GM12878 (cell line): Measurements from ENCODE around the gene CARD11. TPM values are rescaled to one million over a fixed set of nuclear protein-coding genes. Genes with fewer than 3 reads are reported as not detected.

Source experiments
- ATAC-seq: fragments of 200-7000 bp; cut with Tn5 transposase; 3 replicates; pipeline ENCODE4 v1.9.1; 2020; ENCODE audit warnings: mild to moderate bottlenecking, moderate library complexity
- BruUV-seq: library from RNA; stranded (reverse); fragments of 400-500 nt; replicated peaks from 2 replicates; lab custom pipeline; 2021; lab: Mats Ljungman, UMichigan
- CTCF ChIA-PET: fragments of 300-600 bp; sonication (Branson Sonifier 250); formaldehyde crosslinking; extraction: SDS; loops from one replicate; lab custom pipeline; 2021; ENCODE audit warnings: inconsistent platforms; lab: Yijun Ruan, JAX
- POLR2A ChIA-PET: fragments of 350-600 bp; formaldehyde crosslinking; extraction: SDS; loops from one replicate; lab custom pipeline; 2021; ENCODE audit warnings: inconsistent platforms; lab: Charles Lee
- RAD21 ChIA-PET: fragments of 300-600 bp; sonication (Branson Sonifier 250); formaldehyde crosslinking; loops from one replicate; lab custom pipeline; 2023; ENCODE audit warnings: antibody characterized with exemption; ENCODE audit not compliant: unreplicated experiment; lab: Charles Lee
- SMC1A ChIA-PET: fragments of 300-600 bp; sonication (Branson Sonifier 250); formaldehyde crosslinking; loops from one replicate; lab custom pipeline; 2023; ENCODE audit not compliant: unreplicated experiment, uncharacterized antibody; lab: Charles Lee
- DNase-seq: peaks from one replicate; pipeline ENCODE4 v3.0.0-alpha.2; 2011; ENCODE audit warnings: low read depth, low spot score
- FAIRE-seq: peaks from 3 replicates; lab custom pipeline; 2011; peaks lifted over from hg19 to GRCh38; lab: Jason Lieb, UNC
- H2AFZ ChIP-seq: 2 replicates; pipeline ENCODE4 v1.6.0; 2011; ENCODE audit warnings: low read depth, low read length, control low read depth; ENCODE audit not compliant: control insufficient read depth
- H3K27ac ChIP-seq: 2 replicates; pipeline ENCODE4 v1.5.1; 2011; ENCODE audit warnings: control low read depth; ENCODE audit not compliant: control insufficient read depth, insufficient read depth
- H3K27me3 ChIP-seq, 2 experiments: replicated peaks in 1 of 2; 2 replicates each; pipeline versions ENCODE4 v1.6.0 to v1.6.1; 2011; ENCODE audit warnings: low read length in 1 of 2; ENCODE audit not compliant: control insufficient read depth in 2 of 2, insufficient read depth in 2 of 2
- H3K36me3 ChIP-seq, 2 experiments: 2 replicates each; pipeline ENCODE4 v1.5.1; 2011; ENCODE audit warnings: low read length in 1 of 2; ENCODE audit not compliant: control insufficient read depth in 2 of 2, insufficient read depth in 2 of 2
- H3K4me1 ChIP-seq: 2 replicates; pipeline ENCODE4 v1.6.1; 2011; ENCODE audit warnings: mild to moderate bottlenecking, low read length, moderate library complexity, mixed read lengths; ENCODE audit not compliant: control insufficient read depth, insufficient read depth
- H3K4me2 ChIP-seq: 2 replicates; pipeline ENCODE4 v1.6.0; 2011; ENCODE audit warnings: control low read depth; ENCODE audit not compliant: control insufficient read depth, insufficient read depth
- H3K4me3 ChIP-seq: fragments of 200-600 bp; sonication (generic); 2 replicates; pipeline ENCODE4 v1.5.1; 2016
- H3K79me2 ChIP-seq: 2 replicates; pipeline ENCODE4 v1.6.0; 2011; ENCODE audit warnings: low read length; ENCODE audit not compliant: control insufficient read depth, insufficient read depth
- H3K9ac ChIP-seq: 2 replicates; pipeline ENCODE4 v1.8.0; 2011; ENCODE audit warnings: low read length, control low read depth, mixed read lengths; ENCODE audit not compliant: control insufficient read depth, insufficient read depth
- H3K9me3 ChIP-seq: replicated peaks from 3 replicates; pipeline ENCODE4 v1.5.1; 2011; ENCODE audit warnings: mild to moderate bottlenecking, low read length; ENCODE audit not compliant: control insufficient read depth, insufficient read depth
- H4K20me1 ChIP-seq: 2 replicates; pipeline ENCODE4 v1.6.0; 2011; ENCODE audit not compliant: control insufficient read depth, insufficient read depth
- FOXM1 ChIP-seq: IDR thresholded peaks from 2 replicates; pipeline ENCODE4 v1.6.1; 2012; ENCODE audit warnings: low read depth, mild to moderate bottlenecking, inconsistent platforms, low read length, moderate library complexity
- IKZF1 ChIP-seq: fragments of 450-650 bp; conservative IDR thresholded peaks from 2 replicates; pipeline ENCODE4 v1.6.1; 2017; ENCODE audit warnings: antibody characterized with exemption, mild to moderate bottlenecking
- KDM1A ChIP-seq: fragments of 200-600 bp; sonication (generic); IDR thresholded peaks from 2 replicates; pipeline ENCODE4 v1.6.1; 2016; ENCODE audit warnings: borderline replicate concordance
- KLF5 ChIP-seq: fragments of 450-650 bp; IDR thresholded peaks from 2 replicates; pipeline ENCODE4 v1.6.1; 2014; ENCODE audit warnings: mild to moderate bottlenecking; ENCODE audit not compliant: partially characterized antibody
- NFYA ChIP-seq: IDR thresholded peaks from 2 replicates; pipeline ENCODE4 v1.6.1; 2011; ENCODE audit warnings: low read depth, mild to moderate bottlenecking, low read length, improper control_type of control experiment, borderline replicate concordance
- PAX5 ChIP-seq: IDR thresholded peaks from 2 replicates; pipeline ENCODE4 v1.6.1; 2011; ENCODE audit warnings: low read depth, low read length, borderline replicate concordance
- RELA ChIP-seq: fragments of 450-650 bp; IDR thresholded peaks from 2 replicates; pipeline ENCODE4 v1.8.0; 2014; ENCODE audit warnings: borderline replicate concordance; ENCODE audit not compliant: partially characterized antibody
- SMARCA5 ChIP-seq: fragments of 450-650 bp; IDR thresholded peaks from 2 replicates; pipeline ENCODE4 v1.6.1; 2017; ENCODE audit warnings: mild to moderate bottlenecking
- TAF1 ChIP-seq: IDR thresholded peaks from 2 replicates; pipeline ENCODE4 v1.6.1; 2011; ENCODE audit warnings: mild to moderate bottlenecking, low read depth, low read length, borderline replicate concordance
- TBL1XR1 ChIP-seq: IDR thresholded peaks from 2 replicates; pipeline ENCODE4 v1.6.1; 2012; ENCODE audit warnings: low read depth, low read length, improper control_type of control experiment
- TCF12 ChIP-seq: IDR thresholded peaks from 2 replicates; pipeline ENCODE4 v1.6.1; 2011; ENCODE audit warnings: low read depth, mild to moderate bottlenecking, low read length
- TCF7 ChIP-seq: IDR thresholded peaks from 2 replicates; pipeline ENCODE4 v1.6.1; 2014; ENCODE audit warnings: antibody characterized with exemption, borderline replicate concordance
- WGBS: methylation state at CpG from one replicate; pipeline ENCODE4 v1.1.6; 2016; ENCODE audit warnings: low lambda C conversion rate; ENCODE audit not compliant: insufficient replicate concordance, insufficient coverage; ENCODE audit errors: missing lambda C conversion rate; 5-methylcytosine and 5-hydroxymethylcytosine counted together
- in situ Hi-C: fragments of 300-500 bp; cut with MboI; formaldehyde crosslinking; loops from 9 replicates; pipeline ENCODE4 v1.14.3; 2018; ENCODE audit warnings: mixed read lengths
- intact Hi-C: fragments of 100-400 bp; cut with micrococcal nuclease; formaldehyde crosslinking; loops from one replicate; pipeline ENCODE4 v1.14.2; 2022; ENCODE audit not compliant: unreplicated experiment
- polyA plus RNA-seq, 11 experiments: library from polyadenylated mRNA; depleted of rRNA in 4 of 11; unstranded in 6 of 11; stranded (reverse) in 5 of 11; fragments of >200 nt; fragmentation: Nextera tagmentation in 4 of 11; fragmentation: Illumina TruSeq in 1 of 11; extraction: Ambion mirVana in 4 of 11; extraction: Trizol in 1 of 11; gene quantifications; 1 replicate in 1 of 11; 2 replicates in 10 of 11; pipeline versions ENCODE4 v1.2.1 to v1.2.3, GENCODE V29; 2011 to 2016; ENCODE audit warnings: inconsistent platforms in 2 of 11, missing spikeins in 2 of 11, low read depth in 1 of 11
- total RNA-seq, 4 experiments: library from RNA; depleted of rRNA in 3 of 4; stranded (reverse); fragments of >200 nt in 3 of 4; fragmentation: Illumina TruSeq in 1 of 4; extraction: Trizol in 1 of 4; gene quantifications; 2 replicates each; pipeline versions ENCODE4 v1.2.1 to v1.2.3, GENCODE V29; 2013 to 2021
- TF ChIP-seq, protein P1 (sequence below): IDR thresholded peaks from 2 replicates; pipeline ENCODE4 v1.6.1; 2011; ENCODE audit warnings: borderline replicate concordance, low read depth, mild to moderate bottlenecking, moderate library complexity, low read length; ENCODE audit not compliant: insufficient read depth, poor library complexity, severe bottlenecking
- TF ChIP-seq, protein P2 (sequence below): fragments of 450-650 bp; IDR thresholded peaks from 2 replicates; pipeline ENCODE4 v1.6.1; 2017; ENCODE audit warnings: mild to moderate bottlenecking, moderate library complexity
- TF ChIP-seq, protein P3 (sequence below): fragments of 450-650 bp; IDR thresholded peaks from 2 replicates; pipeline ENCODE4 v1.6.1; 2014; ENCODE audit warnings: mild to moderate bottlenecking
- TF ChIP-seq, protein P4 (sequence below): fragments of 450-650 bp; IDR thresholded peaks from 2 replicates; pipeline ENCODE4 v1.6.1; 2017; ENCODE audit warnings: mild to moderate bottlenecking

Gene CARD11
- total and polyA plus RNA-seq, 10 of the 15 experiments (the other 5 are each of a cell fraction or from before 2014, with no cell fraction given) = 0.27 to 72.0 (median 28.4) TPM

DNA sequence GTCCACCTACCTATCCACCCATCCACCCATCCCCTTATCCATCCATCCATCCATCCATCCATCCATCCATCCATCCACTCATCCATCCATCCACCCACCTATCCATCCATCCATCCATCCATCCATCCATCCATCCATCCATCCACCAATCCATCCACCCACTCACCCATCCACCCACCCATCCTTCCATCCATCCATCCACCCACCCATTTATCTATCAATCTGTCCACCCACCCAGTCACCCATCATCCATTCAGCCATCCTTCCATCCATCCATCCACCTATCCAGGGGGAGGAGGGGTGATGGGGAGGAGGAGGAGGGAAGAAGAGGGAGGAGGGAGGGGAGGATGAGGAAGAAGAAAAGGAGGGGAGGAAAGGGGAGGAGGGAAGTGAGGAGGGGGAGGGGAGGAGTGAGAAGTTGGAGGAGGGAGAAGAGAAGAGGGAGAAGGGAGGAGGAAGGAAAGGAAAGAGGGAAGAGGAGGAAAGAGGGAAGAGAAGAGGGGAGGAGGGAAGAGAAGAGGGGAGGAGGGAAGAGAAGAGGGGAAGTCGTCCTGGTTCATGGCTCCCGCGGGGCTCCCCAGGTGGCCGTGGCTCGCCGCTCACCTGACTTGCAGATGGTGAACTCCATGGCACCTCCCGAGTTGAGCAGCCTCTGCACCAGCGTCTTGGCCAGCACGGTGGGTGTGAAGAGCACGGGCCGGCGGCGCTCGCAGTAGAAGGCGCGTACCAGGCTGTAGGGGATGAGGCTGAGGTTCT, 130.8 kb downstream of the CARD11 start:
- RAD21 ChIA-PET = no interaction called here
- WGBS = 88% methylated on average over 9 of the region's 16 CpGs
- in situ Hi-C loops = no loop called here
- TF ChIP-seq, protein P1, sequence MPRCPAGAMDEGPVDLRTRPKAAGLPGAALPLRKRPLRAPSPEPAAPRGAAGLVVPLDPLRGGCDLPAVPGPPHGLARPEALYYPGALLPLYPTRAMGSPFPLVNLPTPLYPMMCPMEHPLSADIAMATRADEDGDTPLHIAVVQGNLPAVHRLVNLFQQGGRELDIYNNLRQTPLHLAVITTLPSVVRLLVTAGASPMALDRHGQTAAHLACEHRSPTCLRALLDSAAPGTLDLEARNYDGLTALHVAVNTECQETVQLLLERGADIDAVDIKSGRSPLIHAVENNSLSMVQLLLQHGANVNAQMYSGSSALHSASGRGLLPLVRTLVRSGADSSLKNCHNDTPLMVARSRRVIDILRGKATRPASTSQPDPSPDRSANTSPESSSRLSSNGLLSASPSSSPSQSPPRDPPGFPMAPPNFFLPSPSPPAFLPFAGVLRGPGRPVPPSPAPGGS = no peak
- TF ChIP-seq, protein P2, sequence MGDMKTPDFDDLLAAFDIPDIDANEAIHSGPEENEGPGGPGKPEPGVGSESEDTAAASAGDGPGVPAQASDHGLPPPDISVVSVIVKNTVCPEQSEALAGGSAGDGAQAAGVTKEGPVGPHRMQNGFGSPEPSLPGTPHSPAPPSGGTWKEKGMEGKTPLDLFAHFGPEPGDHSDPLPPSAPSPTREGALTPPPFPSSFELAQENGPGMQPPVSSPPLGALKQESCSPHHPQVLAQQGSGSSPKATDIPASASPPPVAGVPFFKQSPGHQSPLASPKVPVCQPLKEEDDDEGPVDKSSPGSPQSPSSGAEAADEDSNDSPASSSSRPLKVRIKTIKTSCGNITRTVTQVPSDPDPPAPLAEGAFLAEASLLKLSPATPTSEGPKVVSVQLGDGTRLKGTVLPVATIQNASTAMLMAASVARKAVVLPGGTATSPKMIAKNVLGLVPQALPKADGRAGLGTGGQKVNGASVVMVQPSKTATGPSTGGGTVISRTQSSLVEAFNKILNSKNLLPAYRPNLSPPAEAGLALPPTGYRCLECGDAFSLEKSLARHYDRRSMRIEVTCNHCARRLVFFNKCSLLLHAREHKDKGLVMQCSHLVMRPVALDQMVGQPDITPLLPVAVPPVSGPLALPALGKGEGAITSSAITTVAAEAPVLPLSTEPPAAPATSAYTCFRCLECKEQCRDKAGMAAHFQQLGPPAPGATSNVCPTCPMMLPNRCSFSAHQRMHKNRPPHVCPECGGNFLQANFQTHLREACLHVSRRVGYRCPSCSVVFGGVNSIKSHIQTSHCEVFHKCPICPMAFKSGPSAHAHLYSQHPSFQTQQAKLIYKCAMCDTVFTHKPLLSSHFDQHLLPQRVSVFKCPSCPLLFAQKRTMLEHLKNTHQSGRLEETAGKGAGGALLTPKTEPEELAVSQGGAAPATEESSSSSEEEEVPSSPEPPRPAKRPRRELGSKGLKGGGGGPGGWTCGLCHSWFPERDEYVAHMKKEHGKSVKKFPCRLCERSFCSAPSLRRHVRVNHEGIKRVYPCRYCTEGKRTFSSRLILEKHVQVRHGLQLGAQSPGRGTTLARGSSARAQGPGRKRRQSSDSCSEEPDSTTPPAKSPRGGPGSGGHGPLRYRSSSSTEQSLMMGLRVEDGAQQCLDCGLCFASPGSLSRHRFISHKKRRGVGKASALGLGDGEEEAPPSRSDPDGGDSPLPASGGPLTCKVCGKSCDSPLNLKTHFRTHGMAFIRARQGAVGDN = no peak
- TF ChIP-seq TCF12 (no peak), NFYA (no peak), SMARCA5 (no peak), FOXM1 (no peak), TCF7 (no peak), TBL1XR1 (no peak), IKZF1 (no peak), RELA (no peak), KLF5 (no peak), PAX5 (no peak), TAF1 (no peak), KDM1A (no peak)
- TF ChIP-seq, protein P3, sequence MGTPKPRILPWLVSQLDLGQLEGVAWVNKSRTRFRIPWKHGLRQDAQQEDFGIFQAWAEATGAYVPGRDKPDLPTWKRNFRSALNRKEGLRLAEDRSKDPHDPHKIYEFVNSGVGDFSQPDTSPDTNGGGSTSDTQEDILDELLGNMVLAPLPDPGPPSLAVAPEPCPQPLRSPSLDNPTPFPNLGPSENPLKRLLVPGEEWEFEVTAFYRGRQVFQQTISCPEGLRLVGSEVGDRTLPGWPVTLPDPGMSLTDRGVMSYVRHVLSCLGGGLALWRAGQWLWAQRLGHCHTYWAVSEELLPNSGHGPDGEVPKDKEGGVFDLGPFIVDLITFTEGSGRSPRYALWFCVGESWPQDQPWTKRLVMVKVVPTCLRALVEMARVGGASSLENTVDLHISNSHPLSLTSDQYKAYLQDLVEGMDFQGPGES = no peak
- TF ChIP-seq, protein P4, sequence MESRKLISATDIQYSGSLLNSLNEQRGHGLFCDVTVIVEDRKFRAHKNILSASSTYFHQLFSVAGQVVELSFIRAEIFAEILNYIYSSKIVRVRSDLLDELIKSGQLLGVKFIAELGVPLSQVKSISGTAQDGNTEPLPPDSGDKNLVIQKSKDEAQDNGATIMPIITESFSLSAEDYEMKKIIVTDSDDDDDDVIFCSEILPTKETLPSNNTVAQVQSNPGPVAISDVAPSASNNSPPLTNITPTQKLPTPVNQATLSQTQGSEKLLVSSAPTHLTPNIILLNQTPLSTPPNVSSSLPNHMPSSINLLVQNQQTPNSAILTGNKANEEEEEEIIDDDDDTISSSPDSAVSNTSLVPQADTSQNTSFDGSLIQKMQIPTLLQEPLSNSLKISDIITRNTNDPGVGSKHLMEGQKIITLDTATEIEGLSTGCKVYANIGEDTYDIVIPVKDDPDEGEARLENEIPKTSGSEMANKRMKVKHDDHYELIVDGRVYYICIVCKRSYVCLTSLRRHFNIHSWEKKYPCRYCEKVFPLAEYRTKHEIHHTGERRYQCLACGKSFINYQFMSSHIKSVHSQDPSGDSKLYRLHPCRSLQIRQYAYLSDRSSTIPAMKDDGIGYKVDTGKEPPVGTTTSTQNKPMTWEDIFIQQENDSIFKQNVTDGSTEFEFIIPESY = no peak

More for the DNA sequence above, 130.8 kb downstream of the CARD11 start:
- POLR2A ChIA-PET = no interaction called here
- no peak for ATAC-seq
- Histone ChIP-seq H3K27me3 (no peaks in the 10 kb centered on the region), H4K20me1 (no peaks in the 10 kb centered on the region), H3K4me1 (no peaks in the 10 kb centered on the region), H3K79me2 (no peaks in the 10 kb centered on the region), H3K4me2 (no peak overlapping the region), H3K9ac (no peak overlapping the region), H3K4me3 (no peak overlapping the region), H3K27ac (no peak overlapping the region), H3K9me3 (no peaks in the 10 kb centered on the region), H2AFZ (no peak overlapping the region), H3K36me3 (peaks cover 0 to 10% of the 10 kb centered on the region in 2 experiments; a peak in 3 of 4 replicates)
- intact Hi-C loops = no loop called here
- no peak for DNase-seq
- SMC1A ChIA-PET = no interaction called here
- BruUV-seq = no TSS peak
- CTCF ChIA-PET = no interaction called here
- no peak for FAIRE-seq
